Measurements from ENCODE around the gene SYTL1.

The SYTL1 gene

GRCh38 chr1:27321813-27322568 is 19.8 kb upstream of the SYTL1 start, which contains the start of gene TMEM222:
Gene TMEM222, plus strand, starts transcription at chr1:27322163. Its CDS starts 35 bp downstream, at chr1:27322198.
- DNase-seq (ENCODE audit: low spot score), result peak; percentile 97

- no peak for DNase-seq (ENCODE audit: low spot score)
Measured at GRCh38 chr1:27322569-27323240, 19.1 kb upstream of the SYTL1 start.

DNA sequence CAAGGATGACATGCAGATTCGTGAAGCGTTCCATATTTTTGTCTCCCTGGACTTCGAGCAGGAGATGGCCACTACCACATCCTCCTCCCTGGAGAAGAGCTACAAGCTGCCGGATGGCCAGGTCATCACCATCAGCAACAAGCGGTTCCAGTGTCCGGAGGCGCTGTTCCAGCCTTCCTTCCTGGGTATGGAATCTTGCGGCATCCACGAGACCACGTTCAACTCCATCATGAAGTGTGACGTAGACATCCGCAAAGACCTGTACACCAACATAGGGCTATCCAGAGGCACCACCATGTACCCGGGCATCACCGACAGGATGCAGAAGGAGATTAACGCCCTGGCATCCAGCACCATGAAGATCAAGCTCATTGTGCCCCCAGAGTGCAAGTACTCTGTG is 16.5 kb upstream of the SYTL1 start:
- no peak for DNase-seq (ENCODE audit: low spot score)

GRCh38 chr1:27327964-27328363 is 13.9 kb upstream of the SYTL1 start:
- DNase-seq (ENCODE audit: low spot score), result no peak

- DNase-seq (ENCODE audit: low spot score), result no peak
Measured at GRCh38 chr1:27330786-27331185, 11.0 kb upstream of the SYTL1 start.

DNA sequence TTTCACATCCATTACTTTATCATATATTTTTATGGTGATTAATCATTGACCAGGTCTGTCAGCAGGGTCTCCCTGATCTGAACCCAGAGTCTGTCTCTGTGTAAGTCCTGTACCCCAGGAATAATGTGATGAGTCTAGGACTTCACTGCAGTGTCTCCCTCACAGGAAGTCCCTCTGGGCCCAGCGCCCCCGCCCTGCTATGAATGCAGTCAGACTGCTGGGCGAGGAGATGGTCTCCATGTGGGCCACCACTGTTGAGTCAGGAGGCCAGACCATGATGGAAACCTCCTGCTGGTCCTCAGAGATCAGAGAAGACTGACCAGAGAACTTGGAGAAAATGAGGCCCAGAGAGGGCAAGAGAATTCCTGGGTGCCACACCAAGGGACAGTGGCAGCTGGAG is 10.4 kb upstream of the SYTL1 start:
- no peak for DNase-seq (ENCODE audit: low spot score)

GRCh38 chr1:27331922-27332321 is 9.9 kb upstream of the SYTL1 start:
- no peak for DNase-seq (ENCODE audit: low spot score)

DNA sequence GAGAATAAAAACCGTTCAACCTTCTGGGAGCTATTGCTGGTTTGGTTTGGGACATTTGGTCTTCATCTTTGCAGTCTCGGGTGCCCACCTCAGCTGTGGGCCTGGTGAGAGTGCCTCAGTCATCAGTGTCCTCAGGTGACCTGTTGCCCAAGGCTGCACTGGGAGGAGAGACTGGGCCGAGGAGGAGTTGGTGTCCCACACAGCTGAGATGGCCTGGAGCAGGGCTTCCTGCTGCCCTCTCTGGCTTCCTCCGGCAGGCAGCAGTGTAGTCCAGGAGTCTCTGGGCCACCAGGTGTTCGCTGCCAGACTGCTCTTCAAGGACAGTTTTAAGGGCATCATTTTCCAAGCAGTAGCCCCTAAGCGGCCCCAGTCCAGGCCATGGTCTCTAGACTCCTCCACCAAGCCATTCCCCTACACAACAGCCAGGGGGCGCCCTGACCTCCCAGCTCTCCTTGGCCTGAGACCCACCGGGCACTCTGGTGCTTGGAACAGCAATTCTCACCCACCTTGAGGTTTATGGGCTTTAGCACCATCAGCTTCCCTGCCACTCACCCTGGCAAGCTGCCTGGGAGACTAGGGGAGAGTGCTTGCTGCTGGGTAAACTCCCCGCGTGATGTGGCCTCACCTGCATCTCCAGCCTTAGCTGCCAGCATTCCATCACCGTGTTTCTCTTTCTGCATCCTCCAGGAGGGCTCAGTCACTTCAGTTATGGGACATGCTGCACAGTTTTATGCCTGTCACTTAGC is 9.1 kb upstream of the SYTL1 start:
- peak; percentile 77 for DNase-seq (ENCODE audit: low spot score)

- DNase-seq (ENCODE audit: low spot score), result no peak
Measured at GRCh38 chr1:27333717-27334279, 8.0 kb upstream of the SYTL1 start.

DNA sequence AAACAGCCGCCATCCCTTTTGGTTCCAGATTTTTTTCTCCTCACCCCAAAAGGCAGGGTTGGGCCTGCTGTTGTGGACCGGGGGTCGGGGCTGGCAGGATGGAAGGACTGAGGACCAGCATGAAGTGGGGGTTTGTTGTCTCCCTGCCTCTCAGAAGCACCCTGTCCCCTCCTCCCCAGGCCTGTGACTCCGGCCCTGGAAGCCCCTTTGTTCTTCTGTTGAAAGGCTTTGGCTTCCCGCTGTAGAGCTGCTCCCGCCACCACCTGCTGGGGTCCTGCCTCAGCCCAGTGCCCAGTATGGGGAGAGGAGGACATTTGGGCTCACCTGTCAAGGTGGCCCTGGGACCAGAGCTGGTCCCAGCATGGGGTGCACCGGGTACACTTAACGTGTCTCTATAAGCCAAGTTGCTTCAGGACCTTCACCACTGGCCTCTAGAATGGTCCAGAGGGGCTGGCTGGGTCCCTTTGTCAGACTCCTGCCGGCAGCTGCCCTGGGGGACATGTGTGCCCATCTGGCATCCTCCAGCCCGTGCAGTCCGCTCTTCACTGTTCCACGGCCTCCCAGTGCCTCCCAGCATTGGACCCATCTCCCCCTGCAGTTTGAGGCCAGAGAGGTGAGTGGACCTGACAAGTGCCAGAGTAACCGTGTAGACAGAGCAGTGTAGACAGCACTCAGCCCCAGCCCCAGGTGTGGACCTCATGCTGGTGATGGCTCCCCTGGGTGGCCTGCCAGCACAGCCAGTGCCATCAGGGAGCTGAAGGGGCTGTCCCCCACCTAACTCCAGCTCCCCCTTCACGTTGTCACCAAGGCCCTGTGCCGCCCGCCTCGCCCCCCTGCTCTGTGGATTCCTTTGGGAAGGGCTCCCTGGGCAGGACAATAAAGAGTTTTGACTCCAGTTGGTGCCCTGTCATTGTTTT is 6.1 kb upstream of the SYTL1 start:
- DNase-seq (ENCODE audit: low spot score), result no peak

GRCh38 chr1:27336756-27337155 is 5.1 kb upstream of the SYTL1 start:
- DNase-seq (ENCODE audit: low spot score), result no peak

DNA sequence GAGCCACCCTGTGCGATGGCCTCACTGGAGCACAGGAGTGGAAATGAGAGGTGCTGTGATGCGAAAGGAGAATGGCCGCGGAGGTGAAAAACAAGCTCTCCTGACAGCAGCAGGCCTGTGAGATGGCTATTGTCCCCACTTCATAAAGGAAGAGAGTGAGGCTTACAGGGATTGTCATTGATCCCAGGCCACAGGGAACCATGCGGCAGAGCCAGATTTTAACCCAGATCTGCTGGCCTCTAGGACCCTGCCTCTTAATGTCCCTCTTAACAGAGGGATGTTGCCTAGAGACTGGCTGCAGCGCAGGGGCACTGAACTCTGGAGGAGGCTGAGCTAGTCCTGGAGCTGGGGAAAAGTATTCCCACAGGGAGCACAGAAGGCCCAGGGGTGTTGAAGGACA is 3.1 kb upstream of the SYTL1 start:
- DNase-seq (ENCODE audit: low spot score), result no peak

DNA sequence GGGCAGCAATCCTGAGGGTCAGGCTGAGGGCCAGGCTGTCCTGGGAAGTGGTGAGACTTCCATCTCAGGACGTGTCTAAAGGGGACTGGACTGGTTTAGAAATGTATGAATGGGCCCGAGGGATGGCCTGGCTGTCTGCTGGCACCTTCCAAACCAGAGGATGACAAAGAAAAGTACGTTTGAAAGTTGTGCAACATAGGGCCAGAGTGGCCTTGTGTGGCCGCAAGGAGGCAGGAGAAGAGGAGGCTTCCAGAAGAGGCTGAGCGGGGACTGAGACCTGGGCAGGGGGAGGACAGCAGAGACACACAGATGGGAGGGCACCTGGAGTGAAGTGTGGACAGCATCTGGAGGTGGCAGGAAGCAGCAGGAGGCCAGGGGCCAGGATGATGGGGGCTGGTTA is 2.6 kb upstream of the SYTL1 start:
- no peak for DNase-seq (ENCODE audit: low spot score)

DNA sequence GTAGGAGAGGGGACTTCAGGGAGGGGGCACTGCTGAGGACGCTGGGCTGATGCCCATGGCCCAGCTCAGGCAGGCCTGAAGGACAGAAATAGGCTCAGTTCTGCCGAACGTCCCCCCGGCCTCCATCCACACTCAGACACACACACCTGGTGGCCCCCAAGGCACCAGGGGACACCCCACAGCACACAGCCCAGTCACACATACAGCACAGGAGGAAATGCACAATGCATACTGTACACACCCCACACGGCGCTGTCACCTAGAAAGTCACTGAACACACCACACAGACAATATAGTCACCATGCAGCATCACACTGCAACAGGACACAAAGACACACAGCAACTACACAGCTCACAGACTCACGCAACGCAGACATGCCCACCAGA is 562 bp downstream of the SYTL1 start:
- no peak for DNase-seq (ENCODE audit: low spot score)

- DNase-seq (ENCODE audit: low spot score), result no peak
Measured at GRCh38 chr1:27342778-27343638, 1.2 kb downstream of the SYTL1 start.

DNA sequence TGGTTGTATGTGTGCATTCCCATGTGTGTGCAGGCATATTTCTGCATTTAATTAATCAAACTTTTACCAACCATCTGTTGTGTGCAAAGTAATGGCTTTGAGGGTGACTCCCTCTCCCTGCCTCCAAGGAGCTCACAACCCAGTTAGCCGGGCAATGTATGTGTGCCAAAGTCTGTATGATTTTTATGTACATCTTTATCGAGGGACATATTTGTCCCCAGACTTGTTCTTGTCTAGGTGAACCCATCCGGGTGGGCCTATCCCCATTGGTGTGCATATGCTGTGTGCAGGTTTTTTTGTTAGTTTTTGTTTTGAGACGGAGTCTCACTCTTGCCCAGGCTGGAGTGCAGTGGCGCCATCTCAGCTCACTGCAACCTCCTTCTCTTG is 1.8 kb downstream of the SYTL1 start:
- no peak for DNase-seq (ENCODE audit: low spot score)

DNA sequence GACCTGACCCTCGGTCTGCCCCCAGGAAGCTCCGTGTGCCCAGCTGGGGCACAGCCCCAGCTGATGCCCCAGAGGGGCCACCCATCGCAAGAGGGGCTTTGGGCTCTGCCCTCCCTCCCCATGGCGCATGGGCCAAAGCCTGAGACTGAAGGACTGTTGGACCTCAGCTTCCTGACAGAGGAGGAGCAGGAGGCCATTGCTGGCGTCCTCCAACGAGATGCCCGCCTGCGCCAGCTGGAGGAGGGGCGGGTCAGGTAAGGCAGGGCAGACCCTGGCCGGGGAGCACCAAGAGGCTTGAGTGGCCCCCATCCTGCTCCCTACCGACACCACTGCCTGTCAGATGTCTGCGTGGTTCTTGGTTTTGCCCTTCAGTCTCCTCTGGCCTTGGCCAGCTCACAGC is 3.5 kb downstream of the SYTL1 start:
- DNase-seq (ENCODE audit: low spot score), result no peak

GRCh38 chr1:27346357-27346756 is 4.5 kb downstream of the SYTL1 start:
- no peak for DNase-seq (ENCODE audit: low spot score)

GRCh38 chr1:27346991-27347624 is 5.3 kb downstream of the SYTL1 start:
- DNase-seq (ENCODE audit: low spot score), result no peak
